CD4-positive, alpha-beta T cell treated with Interleukin-1 beta for 1 hour (primary cell): Measurements from ENCODE around the gene LIPC.

Source experiments
- DNase-seq, 2 donors: peaks; one replicate each; pipeline ENCODE4 v3.0.0-alpha.2; 2020 to 2022

The LIPC gene

DNA sequence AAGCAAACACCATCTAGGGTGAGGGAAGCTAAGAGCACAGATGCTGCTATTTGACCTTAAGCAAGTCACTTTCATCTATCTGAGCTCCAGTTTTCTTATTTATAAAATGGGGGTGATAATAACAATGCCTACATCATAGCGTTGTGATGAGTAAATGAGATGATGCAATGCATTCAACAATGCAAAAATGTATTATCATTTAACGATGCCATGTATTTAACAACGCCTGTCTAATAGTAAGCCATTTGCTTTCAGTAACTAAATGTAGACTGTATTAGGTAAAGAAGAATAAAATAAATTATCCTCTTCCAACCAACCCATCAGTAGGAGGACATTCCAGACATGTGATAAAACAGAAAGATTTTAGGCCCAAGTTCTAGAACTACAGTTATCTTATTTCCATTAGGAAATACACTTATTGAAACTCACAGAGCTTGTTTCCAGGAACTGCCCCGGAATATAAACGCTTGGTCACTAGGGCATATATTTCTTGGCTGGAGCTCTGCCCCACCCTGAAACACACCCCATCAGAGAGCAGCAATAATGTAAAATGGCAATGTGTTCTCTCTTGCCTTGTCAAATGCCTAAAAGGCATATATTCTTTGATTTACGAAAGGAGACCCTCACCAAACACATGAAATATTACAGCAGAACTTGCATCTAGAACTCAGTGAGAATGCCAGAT, 128.3 kb downstream of the LIPC start:
- no peak for DNase-seq

DNA sequence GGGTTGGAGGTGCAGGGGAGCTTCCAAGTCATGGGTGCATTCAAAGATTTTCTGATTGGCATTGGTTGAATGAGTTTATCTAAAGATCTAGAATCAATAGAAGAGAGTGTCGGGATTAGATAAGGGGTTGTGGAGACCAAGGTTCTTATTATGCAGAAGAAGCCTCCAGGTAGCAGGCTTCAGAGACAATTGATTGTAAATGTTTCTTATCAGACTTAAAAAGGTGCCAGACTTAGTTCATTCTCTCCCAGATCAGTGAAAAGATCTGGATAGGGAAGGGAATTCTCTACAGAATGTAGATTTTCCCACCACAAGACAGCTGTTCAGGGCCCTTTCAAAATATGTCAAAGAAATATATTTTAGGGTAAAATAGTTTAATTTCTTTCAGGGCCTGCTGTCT, 129.5 kb downstream of the LIPC start:
- DNase-seq, result no peak

DNA sequence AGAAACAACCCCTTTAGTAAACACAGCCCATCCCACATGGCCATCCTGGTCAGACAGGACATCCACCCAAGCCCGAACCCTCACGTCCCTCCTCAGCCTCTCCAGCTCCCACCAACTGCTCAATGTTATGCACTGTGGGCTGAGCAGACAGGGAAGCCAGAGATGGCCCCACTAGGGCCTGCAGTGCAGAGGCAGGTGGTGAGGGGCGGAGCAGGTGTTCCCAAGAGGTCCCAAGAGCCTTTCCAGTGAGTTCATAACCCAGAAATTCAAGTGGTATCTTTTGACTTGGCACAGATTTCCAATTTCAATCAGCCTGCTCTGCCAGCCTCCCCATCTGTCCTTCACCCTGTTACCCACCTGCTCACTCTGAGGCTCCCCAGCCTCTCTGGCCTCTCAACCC, 130.3 kb downstream of the LIPC start:
- no peak for DNase-seq

DNA sequence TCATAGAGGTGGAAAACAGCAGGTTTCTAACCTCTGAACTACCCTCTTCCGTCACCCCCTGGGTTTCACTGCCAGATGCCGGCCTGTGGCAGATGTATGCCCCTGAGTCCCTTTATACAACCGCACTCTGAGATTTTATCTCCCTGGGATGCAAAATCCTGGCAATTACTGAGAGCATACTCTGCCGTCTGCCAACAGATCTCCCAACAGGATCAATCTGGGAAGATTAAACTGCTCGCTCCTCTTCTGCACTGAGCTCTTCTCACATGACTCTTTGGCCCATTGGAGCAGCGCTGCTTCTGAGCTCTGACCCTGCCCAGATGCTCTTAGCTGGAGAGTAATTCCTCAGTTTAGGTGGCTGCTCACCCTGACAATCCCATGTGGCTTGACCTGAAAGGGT, 133.2 kb downstream of the LIPC start:
- DNase-seq, result no peak

DNA sequence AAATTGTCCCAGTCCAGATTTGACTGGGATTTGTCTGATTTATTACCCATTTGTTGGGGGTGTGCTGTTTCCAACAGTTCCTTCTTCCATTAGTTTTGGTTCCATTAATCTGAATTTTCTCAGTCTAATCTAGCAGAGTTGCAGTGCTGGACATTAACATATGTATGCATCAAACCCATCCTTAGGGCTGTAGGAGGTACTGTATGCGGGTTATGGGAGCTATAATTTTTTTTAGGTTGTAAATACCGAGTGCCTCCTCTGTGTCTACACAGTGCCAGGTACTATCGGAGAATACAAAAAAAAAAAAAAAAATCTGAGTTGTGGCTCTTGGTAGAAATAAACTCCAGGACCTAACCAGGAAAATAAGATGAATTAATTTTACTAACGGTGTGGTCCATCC, 133.8 kb downstream of the LIPC start:
- no peak for DNase-seq

DNA sequence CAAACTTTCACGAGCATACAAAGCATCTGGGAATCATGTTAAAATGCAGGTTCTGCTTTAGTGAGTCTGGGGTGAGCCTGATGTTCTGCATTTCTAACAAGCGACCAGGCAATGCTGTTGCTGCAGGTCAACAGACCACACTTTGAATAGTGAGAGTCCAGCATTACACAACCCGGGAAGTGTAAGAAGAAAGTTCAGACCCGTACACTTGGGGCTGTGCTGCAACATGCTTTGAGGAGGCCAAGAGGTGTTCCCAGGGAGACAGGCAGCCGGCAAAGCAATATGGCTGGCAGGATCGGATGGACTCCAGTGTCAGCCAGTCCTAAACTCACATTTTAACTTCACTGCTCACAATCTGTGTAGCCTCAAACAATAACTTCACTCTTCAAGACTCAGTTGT, 134.2 kb downstream of the LIPC start:
- no peak for DNase-seq

DNA sequence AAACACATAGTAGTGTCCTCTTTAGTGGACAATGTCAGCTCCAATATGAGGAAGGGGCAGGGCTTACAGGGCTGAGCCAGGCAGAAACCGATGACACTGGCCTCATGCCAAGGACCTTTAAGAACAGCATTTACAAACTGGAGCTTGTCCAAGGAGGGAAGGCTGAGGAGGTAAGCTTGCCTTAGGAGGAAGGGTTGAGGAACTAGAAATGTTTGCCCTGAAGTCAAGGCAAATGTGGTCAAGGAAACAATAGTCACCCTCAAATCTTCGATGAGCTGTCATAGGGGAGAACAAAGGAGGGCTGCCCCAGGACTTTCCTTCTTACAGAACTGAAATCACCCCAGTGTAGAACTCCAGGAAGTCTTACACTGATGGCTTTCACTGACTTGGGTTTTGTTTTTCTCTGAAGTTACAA, 136.4 kb downstream of the LIPC start:
- DNase-seq, result peak in 1 of 2 donors; percentile 7

DNA sequence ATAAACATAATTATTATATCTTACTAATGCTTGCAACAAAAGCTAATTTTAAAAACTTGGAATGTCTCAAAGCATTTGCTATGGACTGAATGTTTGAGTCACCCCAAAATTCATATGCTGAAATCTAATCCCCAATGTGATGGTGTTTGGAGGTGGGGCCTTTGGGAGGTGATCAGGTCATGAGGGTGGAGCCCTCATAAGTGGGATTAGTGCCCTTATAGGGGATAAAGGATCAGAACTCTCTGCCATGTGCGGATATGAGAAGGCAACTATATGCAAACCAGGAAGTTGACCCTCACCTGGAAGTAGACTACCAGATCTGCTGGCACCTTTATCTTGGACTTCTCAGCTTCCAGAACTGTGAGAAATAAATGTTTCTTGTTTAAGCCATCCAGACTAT, 137.7 kb downstream of the LIPC start:
- DNase-seq, result no peak

DNA sequence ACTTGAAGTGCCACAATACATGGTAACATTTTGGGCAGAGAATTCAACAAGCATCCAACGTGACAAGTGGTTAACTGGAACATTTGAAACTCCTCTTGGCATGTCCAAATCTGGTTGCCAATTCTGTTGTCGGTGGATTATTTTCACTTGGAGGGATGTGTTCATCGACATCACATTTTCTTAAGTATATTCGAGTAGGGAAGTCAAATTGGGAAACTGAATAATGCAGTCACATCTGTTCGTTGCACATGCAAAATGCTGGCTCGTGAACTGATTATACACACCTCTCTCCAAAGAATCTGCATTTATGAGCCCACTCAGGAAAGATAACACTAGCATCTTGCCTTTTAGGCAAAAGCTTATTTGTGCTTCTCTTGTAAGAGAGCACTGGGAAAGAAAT, 139.7 kb downstream of the LIPC start:
- DNase-seq, result no peak

DNA sequence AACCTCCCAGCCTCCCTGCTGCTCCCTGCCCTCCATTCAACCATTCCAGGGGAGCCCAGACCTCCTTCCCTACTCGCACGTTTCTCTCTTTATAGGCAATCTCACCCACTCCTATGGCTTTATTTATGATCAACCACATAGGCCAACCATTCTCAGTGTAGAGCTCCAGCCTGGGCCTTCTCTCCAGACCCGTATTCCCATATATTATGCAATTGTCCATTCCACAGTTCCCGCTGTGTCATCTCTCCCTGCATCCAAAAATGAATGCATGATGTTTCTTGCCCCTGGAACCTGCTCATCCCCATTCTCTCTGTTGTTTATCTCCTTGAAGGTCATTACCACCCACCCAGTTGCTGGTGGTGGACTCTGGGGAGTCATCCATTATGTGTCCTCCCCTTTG, 140.7 kb downstream of the LIPC start:
- DNase-seq, result no peak

DNA sequence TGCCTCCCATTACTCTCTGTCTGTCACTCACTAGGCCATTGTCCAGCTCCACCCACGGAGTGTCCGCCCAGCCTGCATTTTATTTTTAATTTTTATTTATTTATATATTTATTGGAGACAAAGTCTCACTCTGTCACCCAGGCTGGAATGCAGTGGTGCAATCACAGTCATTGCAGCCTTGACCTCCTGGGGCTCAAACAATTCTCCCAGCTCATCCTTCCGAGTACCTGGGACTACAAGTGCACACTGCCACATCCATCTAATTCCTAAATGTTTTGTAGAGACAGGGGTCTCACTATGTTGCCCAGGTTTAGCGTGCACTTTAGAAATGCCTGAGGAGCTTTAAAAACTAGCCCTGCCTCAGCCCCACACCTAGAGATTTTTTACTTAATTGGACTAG, 141.5 kb downstream of the LIPC start:
- no peak for DNase-seq

DNA sequence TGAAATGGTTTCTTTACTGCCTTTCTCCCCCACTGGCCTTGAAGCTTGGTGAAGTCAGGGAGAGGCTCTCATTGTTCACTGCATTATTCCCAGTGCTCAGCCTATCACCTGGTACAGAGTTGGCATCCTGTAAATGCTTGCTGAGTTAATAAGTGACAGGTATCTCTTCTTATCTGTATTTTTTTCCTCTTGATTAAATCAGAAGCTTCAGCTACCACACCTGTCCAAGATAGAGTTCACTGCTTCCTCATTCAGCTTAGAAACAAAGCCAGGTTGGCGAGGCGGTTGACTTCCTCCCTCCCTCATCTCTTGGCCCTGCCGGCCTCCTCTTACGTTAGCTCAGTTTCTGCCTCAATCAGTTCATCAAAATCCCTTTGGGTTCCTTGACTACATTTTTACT, 142.8 kb downstream of the LIPC start:
- DNase-seq, result no peak

DNA sequence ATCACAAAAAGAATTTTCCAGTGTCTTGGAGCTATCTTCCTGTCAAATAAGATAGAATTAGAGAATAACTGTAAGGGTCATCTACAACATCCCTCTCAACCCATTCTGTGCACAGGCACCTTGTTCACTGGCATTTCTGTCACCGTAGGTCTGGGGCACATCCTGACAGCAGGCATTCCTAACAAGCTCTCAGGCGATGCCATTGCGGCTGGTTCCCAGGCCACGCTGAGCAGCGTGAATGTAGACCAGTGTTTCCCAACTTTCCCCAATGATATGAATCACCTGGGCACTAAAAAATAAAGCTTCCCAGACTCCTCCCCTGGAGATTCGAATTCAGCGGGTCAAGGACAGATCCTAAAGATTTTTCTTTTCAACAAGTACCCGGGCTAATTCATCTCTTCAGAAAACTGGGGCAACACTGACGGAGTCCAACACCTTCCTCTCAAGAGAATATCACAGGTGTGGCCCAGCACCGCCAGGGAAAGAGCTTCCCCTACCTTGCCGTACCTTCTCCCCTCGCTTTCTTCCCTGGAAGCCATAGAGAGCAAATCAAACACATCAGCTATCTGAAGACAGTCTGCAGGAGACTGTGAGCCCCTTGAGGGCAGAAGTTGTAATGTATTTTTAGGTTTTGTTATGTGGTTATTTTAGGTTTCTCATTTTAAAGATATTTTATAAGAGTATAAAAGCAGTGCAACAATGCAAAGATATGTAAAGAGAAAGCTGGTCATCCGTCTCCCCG, 143.4 kb downstream of the LIPC start:
- DNase-seq, result no peak

DNA sequence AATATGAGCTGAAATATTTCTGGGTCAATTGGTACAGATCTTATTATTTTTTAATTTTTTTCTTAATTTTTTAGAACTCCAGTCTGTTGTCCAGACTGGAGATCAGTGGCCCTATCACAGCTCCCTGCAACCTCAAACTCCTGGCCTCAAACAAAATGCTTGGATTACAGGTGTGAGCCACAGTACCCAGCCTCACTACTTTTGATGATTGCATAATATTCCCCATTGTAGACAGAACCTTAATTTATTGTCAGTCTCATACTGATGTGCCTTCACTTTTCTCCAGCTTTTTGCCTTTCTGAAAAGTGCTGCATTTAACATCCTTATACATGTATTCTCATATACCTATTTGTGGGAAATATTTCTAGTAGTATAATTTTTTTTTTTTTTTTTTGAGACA, 144.9 kb downstream of the LIPC start:
- no peak for DNase-seq

DNA sequence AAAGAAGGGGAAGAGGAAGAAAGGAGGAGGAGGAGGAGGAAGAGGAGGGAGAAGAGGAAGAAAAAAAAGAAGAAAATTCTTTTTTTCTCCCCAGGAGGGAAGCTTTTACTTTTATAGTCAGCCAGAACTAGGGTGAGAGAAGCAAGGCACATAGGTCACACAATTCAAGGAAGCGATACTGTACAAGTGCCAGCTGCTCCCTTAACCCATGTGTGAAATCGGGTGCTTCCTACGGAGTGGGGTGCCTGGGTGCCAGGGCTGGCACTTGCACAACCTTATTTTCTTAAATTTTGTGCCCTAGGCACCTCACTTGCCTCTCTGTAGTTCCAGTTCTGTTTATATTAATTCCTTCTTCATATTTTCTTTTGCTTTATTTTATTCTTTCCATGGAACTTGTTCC, 150.4 kb downstream of the LIPC start:
- DNase-seq, result no peak

DNA sequence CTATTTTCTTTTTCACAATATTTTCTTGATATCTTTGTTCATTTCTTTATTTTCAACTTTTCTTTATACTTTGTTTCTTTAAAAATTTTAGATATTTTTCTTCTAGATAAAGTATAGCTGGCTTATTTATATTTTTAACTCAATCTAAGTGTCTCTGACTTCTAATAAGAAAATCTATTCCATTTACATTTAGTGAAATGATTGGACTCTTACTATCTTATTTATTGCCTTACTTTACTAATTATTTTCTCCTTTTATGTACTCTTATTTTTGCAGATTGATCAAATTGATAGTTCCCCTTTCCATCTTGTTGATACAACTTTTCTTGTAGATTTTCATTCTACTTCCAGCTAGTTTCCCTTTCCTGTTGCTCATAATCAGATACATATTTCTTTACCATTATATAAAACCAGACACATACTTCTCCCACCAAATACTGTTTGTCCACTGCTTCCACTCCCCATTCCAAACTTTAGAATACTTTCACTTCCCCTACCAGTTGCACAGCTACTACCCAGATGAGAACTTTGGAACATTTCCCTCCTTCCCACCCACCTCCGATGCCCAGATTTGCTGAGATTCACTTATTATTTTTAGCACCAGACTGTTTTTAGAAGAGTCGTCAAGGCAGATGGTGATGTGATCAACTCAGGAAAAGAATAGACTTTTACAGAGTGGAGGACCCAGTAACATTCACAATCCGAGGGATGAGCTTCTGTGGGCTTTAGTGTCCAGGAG, 151.5 kb downstream of the LIPC start:
- no peak for DNase-seq

DNA sequence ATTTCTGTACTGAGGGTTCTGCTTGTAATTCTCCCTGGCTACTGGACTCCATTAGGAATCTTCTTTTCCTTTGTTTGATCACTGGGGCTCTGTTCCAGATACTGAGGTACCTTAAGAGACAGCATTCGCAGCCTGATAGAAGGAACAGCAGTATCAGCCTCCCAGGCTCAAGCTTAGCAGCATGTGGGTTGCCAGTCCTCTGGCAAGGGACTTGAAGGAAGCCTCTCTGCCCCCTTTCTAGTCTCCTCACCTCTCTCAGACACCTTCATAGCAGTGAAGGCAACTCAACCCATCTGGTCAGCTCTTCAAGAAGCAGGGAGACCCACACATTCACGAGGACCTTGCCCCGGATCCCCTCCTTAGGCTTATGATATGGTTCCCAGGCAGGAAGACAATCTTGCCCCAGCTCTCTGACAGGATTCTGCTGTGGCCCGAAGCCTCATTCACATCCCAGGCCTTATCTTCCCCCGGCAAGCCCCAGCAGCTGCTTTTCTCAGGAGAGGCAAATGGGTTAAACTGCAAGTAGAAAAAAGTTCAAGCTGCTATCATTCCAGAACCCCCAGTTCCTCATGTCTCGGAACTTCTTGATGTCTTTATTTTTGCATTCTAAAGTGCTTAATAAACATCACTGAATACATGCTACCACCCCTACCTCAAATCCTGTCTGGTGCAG, 153.1 kb downstream of the LIPC start:
- no peak for DNase-seq

DNA sequence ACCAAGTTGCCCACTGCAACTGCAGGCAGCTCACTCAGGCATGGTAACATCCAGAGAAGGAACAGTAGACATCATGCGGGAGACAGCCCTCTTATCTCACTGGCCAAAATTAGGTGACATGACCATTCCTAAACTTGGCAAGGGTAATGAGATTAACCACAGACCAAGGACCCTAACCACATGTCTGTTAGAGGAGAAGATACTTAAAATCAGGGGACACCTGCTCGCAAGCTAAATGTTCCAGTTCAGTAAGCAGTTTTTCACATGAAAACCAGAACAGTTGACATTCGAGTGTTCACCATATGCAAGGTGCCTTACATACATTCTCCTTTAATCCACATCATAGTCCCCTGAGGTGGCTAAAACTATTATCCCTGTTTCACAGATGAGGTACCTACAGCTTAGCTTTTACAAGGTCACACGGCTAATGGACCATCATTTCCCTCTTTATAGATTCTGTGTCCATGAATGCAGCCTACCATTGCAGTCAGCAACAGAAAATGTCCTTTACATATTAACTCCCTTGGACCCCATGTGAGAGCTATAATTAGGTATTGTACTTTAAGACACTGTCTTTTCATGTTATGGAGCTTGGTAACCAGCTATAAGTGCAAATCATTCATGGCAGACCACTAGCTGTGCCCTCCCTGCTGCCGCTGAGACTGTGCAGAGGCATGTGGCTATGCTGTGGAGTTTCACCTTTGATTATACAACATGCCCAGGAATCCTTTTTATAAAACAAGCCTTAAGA, 154.1 kb downstream of the LIPC start:
- no peak for DNase-seq

DNA sequence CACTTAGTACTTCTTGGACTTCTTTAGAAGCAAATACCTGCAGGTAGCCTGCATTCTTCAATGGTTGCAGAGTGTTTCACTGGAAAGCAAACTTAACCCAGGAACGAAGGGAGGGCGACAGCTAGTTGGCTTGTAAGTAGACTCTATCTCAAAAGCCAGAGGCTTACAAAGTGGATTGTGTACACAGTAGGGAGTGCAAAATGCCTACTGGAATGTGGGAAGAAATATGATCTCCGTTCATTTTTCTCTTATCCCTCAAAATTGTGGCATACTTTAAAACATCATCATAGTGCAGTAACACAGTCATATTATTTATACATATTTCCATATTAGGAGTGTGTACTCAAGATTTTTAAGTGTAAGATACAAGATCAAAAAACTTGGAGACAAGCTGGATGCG, 155.7 kb downstream of the LIPC start:
- DNase-seq, result no peak

DNA sequence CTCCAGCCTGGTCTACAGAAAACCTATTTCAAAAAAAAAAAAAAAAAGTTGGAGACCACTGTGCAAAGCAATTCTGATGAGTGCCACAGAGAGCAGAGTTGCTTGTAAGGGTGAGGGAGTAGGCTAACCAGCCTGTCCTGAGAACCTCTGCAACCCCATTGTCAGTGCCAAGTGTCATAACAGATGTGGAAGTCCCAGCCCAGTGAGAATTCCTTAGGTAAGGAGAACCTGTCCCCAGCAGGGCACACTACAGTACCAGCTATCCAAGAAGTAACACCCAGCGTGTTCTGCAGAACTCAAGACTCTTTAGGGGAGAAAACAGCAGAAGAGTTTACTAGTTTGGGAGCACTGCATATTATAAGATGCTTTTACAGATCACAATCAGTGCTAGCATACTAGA, 156.3 kb downstream of the LIPC start:
- no peak for DNase-seq

DNA sequence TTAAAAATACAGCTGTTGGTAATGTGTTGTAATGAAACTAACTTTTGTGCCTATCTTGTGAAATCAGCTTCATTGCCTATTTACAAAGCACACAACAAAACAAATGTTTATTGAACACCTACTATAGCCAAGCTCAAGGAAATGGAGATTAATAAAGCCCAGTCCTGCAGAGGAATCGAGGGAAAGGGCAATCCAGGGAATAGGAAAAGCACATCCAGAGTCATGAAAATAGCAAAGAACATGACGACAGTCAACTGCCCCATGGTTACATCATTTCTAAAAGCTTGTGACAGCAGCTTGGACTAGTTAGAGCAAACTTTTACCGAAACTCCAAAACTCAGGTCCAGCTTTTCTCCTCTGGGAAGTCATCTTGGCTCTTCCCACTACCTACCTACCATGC, 157.3 kb downstream of the LIPC start:
- DNase-seq, result no peak

DNA sequence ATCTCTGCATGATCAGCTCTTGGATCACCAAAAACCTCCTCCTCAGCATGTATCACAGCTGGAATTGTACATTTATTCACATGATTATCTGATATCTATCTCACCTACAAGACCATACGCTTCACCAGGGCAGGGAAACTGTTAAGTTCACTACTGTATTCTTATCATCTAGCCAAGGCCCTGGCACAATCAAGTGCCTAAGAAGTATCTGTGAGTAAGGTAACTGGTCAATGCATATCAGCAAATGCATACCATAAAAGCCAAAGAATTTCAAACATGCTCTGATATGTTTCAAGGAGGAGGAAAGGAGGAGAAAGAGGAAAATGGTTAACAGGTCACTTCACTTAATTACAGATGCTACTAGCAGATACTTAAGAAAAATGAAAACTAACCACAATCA, 158.4 kb downstream of the LIPC start:
- no peak for DNase-seq

DNA sequence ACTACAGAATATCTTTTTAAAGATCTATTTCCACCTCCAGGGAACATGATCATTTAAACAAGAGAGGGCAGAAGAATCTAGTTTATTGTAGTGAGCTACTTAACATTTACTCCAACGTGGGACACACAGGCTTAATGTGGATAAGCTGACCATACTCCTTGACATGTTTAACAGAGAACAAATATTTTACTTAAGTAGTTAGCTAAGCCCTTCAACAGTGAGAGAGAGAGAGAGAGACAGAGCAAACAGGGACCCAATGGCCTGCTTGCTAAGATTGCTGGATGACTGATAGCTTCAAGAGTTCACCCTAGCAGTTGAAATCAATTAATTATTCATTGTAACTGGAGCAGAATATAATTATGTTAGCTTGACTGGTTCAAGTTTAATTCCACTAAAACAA, 159.1 kb downstream of the LIPC start:
- no peak for DNase-seq
